ENCODE data around the gene NDUFC1.

Gene NDUFC1

DNA sequence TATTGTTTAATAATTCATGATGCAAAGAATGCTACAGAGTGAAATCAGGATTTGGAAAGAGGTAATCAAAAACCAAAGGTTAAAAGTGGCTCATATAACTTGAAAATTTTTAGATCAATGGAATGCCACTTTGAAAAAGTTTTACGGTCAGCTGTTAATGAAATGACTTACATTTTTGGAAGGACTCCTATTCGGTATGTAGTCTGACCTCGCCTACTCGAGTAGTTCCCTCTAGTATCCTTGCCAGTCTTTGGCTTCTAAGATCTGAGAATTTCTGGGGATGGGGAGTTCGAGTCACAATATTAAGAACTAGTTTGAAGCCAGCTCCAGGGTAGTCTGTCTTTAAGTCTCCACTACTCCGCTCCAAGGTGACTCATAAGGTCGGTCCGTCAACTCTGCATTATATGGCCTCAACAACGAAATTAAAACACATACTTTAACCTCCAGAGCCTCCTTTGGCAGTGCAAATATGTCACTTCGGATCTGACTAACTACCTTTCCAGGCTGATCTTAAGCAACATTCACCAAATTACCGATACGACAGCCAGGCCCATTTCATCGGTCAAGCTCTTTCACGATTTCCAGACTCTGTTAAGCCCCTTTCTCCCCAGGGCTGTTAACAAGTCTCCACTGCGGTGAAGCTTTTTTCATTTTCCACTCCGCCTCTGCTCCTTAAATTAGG, 1.7 kb downstream of the NDUFC1 start:
- Histone ChIP-seq H3K36me3 (ENCODE audit: control insufficient read depth in 1 of 2, insufficient read depth in 2 of 2, low read length in 2 of 2) (peaks cover 0 to 2% of the 10 kb centered on the region in 2 donors), H3K9me3 (ENCODE audit: control insufficient read depth in 1 of 2, low read length in 2 of 2) (no peaks in the 10 kb centered on the region), H3K4me1 (ENCODE audit: control insufficient read depth in 1 of 2, insufficient read depth in 2 of 2, low read length in 2 of 2) (peaks cover 24 to 27% of the 10 kb centered on the region in 2 donors), H3K27ac (ENCODE audit: low read depth, low read length) (peak overlapping the region; percentile 86), H3K27me3 (ENCODE audit: control insufficient read depth in 1 of 2, insufficient read depth in 2 of 2, low read length in 2 of 2) (no peaks in the 10 kb centered on the region), H3K9ac (ENCODE audit: low read depth in 1 of 2, low read length in 2 of 2) (peak overlapping the region; percentile 93 to 94), H3K4me3 (ENCODE audit: low read depth in 1 of 2, low read length in 2 of 2) (peak overlapping the region; percentile 93 to 99)

DNA sequence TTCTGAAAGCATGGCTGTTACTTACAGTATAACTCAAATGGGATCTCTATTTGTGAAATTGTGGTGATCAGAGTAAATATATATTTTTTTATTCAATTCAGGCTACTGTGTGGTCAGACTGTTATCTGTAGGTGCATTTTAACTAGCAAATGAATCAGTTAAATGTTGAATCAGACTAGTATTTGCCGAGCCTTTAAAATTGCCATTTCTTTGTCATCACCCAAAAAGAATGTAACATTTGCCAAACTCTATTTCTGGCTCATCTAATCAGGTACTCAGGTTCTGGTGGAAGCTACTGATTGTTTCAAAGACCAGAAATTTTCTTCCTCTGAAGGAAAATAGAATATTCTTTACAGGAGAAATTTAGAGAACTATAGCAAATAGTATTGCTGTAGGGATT, 2.7 kb downstream of the NDUFC1 start:
- peak overlapping the region in 1 of 2 donors; percentile 99 for H3K4me3 ChIP-seq (ENCODE audit: low read depth in 1 of 2, low read length in 2 of 2)

DNA sequence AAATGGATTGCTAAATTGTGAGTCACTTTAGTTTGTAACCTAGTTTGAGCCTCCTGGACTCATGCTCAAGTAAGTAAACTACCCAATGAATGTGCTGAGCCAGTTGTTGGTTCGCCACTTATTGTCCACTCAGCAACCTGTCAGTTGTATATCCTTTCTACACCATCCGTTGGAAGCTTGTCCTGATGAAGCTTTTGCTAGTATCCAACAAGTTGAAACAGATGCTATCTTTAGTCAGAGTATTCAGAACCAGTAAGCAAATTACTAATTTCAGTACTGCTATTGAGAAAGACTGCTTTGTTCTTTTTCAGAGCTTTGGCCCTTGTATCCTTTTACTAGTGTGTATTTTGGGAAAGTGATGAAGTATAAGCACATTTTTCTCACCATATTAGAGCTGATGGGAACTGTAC, 5.3 kb downstream of the NDUFC1 start:
- H3K9me3 ChIP-seq (ENCODE audit: control insufficient read depth in 1 of 2, low read length in 2 of 2): no peaks in the 10 kb centered on the region
- peaks cover 4 to 5% of the 10 kb centered on the region in 2 donors for H3K36me3 ChIP-seq (ENCODE audit: control insufficient read depth in 1 of 2, insufficient read depth in 2 of 2, low read length in 2 of 2)
- no peak overlapping the region for H3K9ac ChIP-seq (ENCODE audit: low read depth in 1 of 2, low read length in 2 of 2)
- H3K27me3 ChIP-seq (ENCODE audit: control insufficient read depth in 1 of 2, insufficient read depth in 2 of 2, low read length in 2 of 2): no peaks in the 10 kb centered on the region
- peaks cover 19 to 21% of the 10 kb centered on the region in 2 donors for H3K4me1 ChIP-seq (ENCODE audit: control insufficient read depth in 1 of 2, insufficient read depth in 2 of 2, low read length in 2 of 2)
- no peak overlapping the region for H3K27ac ChIP-seq (ENCODE audit: low read depth, low read length)
- H3K4me3 ChIP-seq (ENCODE audit: low read depth in 1 of 2, low read length in 2 of 2): no peak overlapping the region

More for the DNA sequence above, 2.7 kb downstream of the NDUFC1 start:
- Histone ChIP-seq H3K27ac (ENCODE audit: low read depth, low read length) (no peak overlapping the region), H3K4me1 (ENCODE audit: control insufficient read depth in 1 of 2, insufficient read depth in 2 of 2, low read length in 2 of 2) (peaks cover 27 to 29% of the 10 kb centered on the region in 2 donors), H3K36me3 (ENCODE audit: control insufficient read depth in 1 of 2, insufficient read depth in 2 of 2, low read length in 2 of 2) (no peaks in the 10 kb centered on the region), H3K9me3 (ENCODE audit: control insufficient read depth in 1 of 2, low read length in 2 of 2) (no peaks in the 10 kb centered on the region), H3K27me3 (ENCODE audit: control insufficient read depth in 1 of 2, insufficient read depth in 2 of 2, low read length in 2 of 2) (no peaks in the 10 kb centered on the region), H3K9ac (ENCODE audit: low read depth in 1 of 2, low read length in 2 of 2) (peak overlapping the region in 1 of 2 donors; percentile 94)

DNA sequence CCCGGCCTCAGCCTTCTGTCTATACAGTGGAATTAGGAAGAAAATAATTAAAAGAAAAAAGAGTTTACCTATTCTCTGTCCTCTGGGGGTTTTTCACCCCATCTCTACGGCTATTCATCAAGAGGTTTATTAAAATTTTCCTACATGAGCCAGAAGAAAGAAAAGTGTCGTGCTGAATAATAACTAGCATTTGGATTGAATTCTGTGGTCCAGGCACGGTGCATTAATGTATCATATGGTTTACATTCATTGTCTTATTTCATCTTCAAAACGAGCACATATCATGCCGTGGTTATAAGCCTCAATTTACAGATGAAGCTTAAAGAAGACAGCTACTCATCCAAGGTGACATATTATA, 6.4 kb downstream of the NDUFC1 start:
- Histone ChIP-seq H3K9me3 (ENCODE audit: control insufficient read depth in 1 of 2, low read length in 2 of 2) (no peaks in the 10 kb centered on the region), H3K4me1 (ENCODE audit: control insufficient read depth in 1 of 2, insufficient read depth in 2 of 2, low read length in 2 of 2) (peaks cover 19 to 21% of the 10 kb centered on the region in 2 donors)

DNA sequence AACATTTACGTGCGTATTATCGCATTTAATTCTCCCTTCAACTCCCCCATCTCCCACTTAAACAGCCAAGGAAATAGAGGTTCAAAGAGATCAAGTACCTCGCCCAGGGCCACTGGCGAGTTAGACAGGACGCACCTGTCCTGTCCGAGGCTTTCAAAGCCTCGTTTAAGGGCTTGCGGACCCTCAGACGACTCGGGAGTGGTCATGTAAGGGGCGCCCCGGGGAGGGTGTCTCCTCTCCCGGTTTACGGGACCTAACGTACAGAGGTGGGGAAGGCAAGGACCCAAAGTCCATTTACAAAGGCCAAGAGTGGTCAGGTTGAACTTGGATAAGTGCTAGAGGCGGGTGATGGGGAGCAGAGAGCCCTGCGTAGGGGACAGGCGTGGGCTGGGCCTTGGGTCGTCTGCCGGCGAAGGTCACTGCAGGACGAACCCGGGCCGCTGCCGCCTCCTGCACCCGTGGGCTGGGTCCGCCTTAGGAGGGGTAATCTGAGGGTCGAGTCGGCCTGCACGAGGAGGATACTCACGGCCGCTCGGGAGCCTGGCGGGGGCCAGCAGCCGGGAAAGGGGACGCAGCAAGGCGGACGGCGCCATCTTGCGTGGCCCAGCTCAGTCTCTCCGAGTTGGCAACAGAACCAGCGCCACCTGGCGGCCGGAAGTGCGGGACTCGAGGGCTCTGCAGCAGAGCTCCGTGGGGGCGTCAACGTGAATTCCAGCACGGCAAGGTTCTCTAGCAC, 6.9 kb downstream of the NDUFC1 start:
- H3K27ac ChIP-seq (ENCODE audit: low read depth, low read length): peak overlapping the region; percentile 80
- H3K4me1 ChIP-seq (ENCODE audit: control insufficient read depth in 1 of 2, insufficient read depth in 2 of 2, low read length in 2 of 2): peaks cover 15 to 20% of the 10 kb centered on the region in 2 donors
- peaks cover 4 to 8% of the 10 kb centered on the region in 2 donors for H3K36me3 ChIP-seq (ENCODE audit: control insufficient read depth in 1 of 2, insufficient read depth in 2 of 2, low read length in 2 of 2)
- no peaks in the 10 kb centered on the region for H3K27me3 ChIP-seq (ENCODE audit: control insufficient read depth in 1 of 2, insufficient read depth in 2 of 2, low read length in 2 of 2)
- H3K4me3 ChIP-seq (ENCODE audit: low read depth in 1 of 2, low read length in 2 of 2): peak overlapping the region; percentile 96 to 97
- H3K9ac ChIP-seq (ENCODE audit: low read depth in 1 of 2, low read length in 2 of 2): peak overlapping the region; percentile 98 to 100
- no peaks in the 10 kb centered on the region for H3K9me3 ChIP-seq (ENCODE audit: control insufficient read depth in 1 of 2, low read length in 2 of 2)

More for the DNA sequence above, 6.4 kb downstream of the NDUFC1 start:
- no peaks in the 10 kb centered on the region for H3K27me3 ChIP-seq (ENCODE audit: control insufficient read depth in 1 of 2, insufficient read depth in 2 of 2, low read length in 2 of 2)
- no peak overlapping the region for H3K27ac ChIP-seq (ENCODE audit: low read depth, low read length)
- H3K36me3 ChIP-seq (ENCODE audit: control insufficient read depth in 1 of 2, insufficient read depth in 2 of 2, low read length in 2 of 2): peaks cover 4 to 5% of the 10 kb centered on the region in 2 donors
- peak overlapping the region; percentile 96 to 97 for H3K4me3 ChIP-seq (ENCODE audit: low read depth in 1 of 2, low read length in 2 of 2)
- H3K9ac ChIP-seq (ENCODE audit: low read depth in 1 of 2, low read length in 2 of 2): peak overlapping the region; percentile 98 to 100

DNA sequence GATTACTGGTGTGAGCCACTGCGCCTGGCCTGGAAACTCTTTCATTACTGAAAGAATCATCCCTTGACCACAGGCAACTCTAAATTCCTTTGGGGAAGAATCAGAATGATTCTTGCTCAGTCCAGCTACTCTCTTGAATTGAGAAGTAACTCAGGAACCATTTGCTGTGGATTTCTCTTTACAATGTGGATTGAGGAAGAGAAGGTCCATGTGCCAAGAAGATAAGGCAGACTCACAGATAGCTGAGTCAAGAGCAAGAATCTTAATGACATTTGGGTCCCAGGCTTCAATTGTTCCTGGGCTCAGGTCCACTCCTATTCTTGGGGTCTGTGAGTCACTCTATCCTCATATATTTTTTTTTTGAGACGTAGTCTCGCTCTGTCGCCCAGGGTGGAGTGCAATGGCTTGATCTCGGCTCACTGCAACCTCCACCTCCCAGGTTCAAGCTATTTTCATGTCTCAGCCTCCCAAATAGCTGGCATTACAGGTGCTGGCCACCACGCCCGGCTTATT, 16.0 kb downstream of the NDUFC1 start:
- Histone ChIP-seq H3K9ac (ENCODE audit: low read depth in 1 of 2, low read length in 2 of 2) (no peak overlapping the region), H3K4me1 (ENCODE audit: control insufficient read depth in 1 of 2, insufficient read depth in 2 of 2, low read length in 2 of 2) (no peaks in the 10 kb centered on the region), H3K9me3 (ENCODE audit: control insufficient read depth in 1 of 2, low read length in 2 of 2) (peaks cover 0 to 3% of the 10 kb centered on the region in 2 donors), H3K36me3 (ENCODE audit: control insufficient read depth in 1 of 2, insufficient read depth in 2 of 2, low read length in 2 of 2) (peaks cover 2 to 21% of the 10 kb centered on the region in 2 donors), H3K4me3 (ENCODE audit: low read depth in 1 of 2, low read length in 2 of 2) (no peak overlapping the region), H3K27ac (ENCODE audit: low read depth, low read length) (no peak overlapping the region), H3K27me3 (ENCODE audit: control insufficient read depth in 1 of 2, insufficient read depth in 2 of 2, low read length in 2 of 2) (peaks cover 0 to under 1% of the 10 kb centered on the region in 2 donors)

DNA sequence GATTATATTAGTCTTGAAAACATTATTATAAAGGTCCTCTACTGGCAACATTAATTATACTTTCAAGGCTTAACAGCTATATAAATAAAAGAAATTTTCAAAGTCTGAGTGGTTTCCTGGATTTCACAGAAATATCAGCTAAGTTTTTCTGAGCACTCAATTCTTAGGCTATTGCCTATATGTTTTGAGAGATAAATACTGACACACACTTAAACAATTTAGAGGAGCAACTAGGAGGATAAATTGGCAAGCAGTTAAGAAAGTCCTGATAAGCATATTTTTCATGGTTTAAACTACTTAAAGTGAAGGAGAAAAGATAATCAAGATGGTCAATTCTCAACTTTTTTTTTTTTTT, 19.6 kb downstream of the NDUFC1 start:
- peaks cover 0 to 3% of the 10 kb centered on the region in 2 donors for H3K9me3 ChIP-seq (ENCODE audit: control insufficient read depth in 1 of 2, low read length in 2 of 2)
- peaks cover 23 to 29% of the 10 kb centered on the region in 2 donors for H3K27me3 ChIP-seq (ENCODE audit: control insufficient read depth in 1 of 2, insufficient read depth in 2 of 2, low read length in 2 of 2)
- no peak overlapping the region for H3K4me3 ChIP-seq (ENCODE audit: low read depth in 1 of 2, low read length in 2 of 2)
- no peak overlapping the region for H3K27ac ChIP-seq (ENCODE audit: low read depth, low read length)
- no peak overlapping the region for H3K9ac ChIP-seq (ENCODE audit: low read depth in 1 of 2, low read length in 2 of 2)
- peaks cover 0 to 13% of the 10 kb centered on the region in 2 donors for H3K4me1 ChIP-seq (ENCODE audit: control insufficient read depth in 1 of 2, insufficient read depth in 2 of 2, low read length in 2 of 2)
- no peaks in the 10 kb centered on the region for H3K36me3 ChIP-seq (ENCODE audit: control insufficient read depth in 1 of 2, insufficient read depth in 2 of 2, low read length in 2 of 2)

DNA sequence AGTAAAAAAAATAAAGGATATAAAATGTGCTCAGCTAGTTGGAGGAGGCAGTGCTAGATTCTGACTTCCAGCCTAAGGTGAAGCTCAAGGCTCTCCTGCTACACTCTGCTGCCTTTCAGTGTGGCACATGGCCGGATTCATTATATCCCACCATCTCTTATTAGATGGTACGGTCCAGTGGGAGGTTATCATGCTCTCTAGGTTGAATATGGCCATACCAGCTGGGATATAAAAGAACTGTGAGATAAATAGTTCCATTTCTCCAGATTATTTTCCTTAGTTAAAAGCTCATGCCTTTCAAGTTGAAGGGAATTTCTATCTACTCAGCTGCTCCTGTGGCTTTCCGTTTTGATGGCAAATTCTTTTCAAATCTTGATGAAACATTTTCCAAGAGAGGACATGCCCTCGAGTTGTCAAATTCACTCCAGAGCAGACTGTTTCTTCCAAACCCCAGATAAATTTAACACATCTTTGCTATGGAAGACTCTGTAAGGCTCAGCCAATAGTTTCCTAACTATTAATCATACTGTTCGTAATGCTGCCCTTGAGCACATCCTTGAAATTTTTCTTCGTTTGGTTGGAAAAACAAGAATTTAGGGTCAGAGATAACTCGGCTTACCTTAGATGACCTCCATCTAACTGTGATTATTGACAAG, 20.1 kb downstream of the NDUFC1 start:
- Histone ChIP-seq H3K27me3 (ENCODE audit: control insufficient read depth in 1 of 2, insufficient read depth in 2 of 2, low read length in 2 of 2) (peaks cover 23 to 29% of the 10 kb centered on the region in 2 donors), H3K27ac (ENCODE audit: low read depth, low read length) (no peak overlapping the region)

DNA sequence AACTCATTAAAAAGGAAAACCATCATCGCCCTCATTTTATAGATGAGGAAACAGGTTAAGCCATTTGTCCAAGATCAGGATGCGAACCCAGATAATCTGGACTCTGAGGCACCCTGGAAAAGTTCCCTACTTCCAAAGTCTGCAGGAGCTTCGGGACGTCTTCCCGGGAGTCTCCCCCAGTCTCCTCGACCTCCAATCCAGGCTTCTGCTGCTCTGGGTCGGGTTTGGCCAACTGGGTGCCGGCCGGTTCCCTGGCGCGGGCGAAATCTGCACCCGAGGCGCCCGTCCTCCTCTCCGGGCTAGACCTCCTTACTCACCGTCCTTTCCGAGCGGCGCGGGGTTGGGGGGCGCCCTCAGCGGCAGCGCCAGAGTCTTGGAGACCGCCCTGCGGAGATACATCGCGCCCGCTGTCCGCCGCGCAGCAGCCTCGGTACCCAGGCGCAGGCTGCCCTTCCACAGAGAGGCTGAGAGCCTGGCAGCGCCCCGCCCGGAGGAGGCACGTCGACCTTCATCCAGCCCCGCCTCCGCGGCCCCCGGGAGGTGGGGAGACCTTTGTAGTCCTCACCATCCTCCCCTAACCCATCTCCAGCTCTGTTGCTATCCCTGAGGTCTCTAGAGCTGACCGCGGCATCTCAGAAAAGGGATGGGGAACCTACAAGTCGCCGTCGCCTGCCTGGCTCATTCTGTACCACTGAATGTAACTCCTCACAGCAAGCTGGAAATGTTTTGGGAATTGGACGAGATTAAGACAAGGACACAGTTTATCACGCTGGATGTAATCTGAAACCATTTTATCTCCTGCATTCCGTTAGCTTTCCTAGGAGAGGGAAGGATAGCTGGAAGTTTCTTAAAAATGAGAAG, 22.3 kb downstream of the NDUFC1 start, which contains the start of gene MGARP:
Gene MGARP, minus strand, starts transcription at position 466 of the 861 bp plus-strand sequence. Its CDS starts 67 bp downstream, at position 399.
- H3K9ac ChIP-seq (ENCODE audit: low read depth in 1 of 2, low read length in 2 of 2): no peak within 1 kb of the TSS
- H3K9me3 ChIP-seq (ENCODE audit: control insufficient read depth in 1 of 2, low read length in 2 of 2): peaks cover 0 to 3% of the 10 kb centered on the region in 2 donors
- peaks cover 23 to 29% of the 10 kb centered on the region in 2 donors for H3K27me3 ChIP-seq (ENCODE audit: control insufficient read depth in 1 of 2, insufficient read depth in 2 of 2, low read length in 2 of 2)
- H3K36me3 ChIP-seq (ENCODE audit: control insufficient read depth in 1 of 2, insufficient read depth in 2 of 2, low read length in 2 of 2): no peaks in the 10 kb centered on the region
- H3K27ac ChIP-seq (ENCODE audit: low read depth, low read length): no peak within 1 kb of the TSS
- peaks cover 0 to 13% of the 10 kb centered on the region in 2 donors for H3K4me1 ChIP-seq (ENCODE audit: control insufficient read depth in 1 of 2, insufficient read depth in 2 of 2, low read length in 2 of 2)
- peak within 1 kb of the TSS; percentile 57 to 58 for H3K4me3 ChIP-seq (ENCODE audit: low read depth in 1 of 2, low read length in 2 of 2)

More for the DNA sequence above, 20.1 kb downstream of the NDUFC1 start:
- no peak overlapping the region for H3K9ac ChIP-seq (ENCODE audit: low read depth in 1 of 2, low read length in 2 of 2)
- no peaks in the 10 kb centered on the region for H3K36me3 ChIP-seq (ENCODE audit: control insufficient read depth in 1 of 2, insufficient read depth in 2 of 2, low read length in 2 of 2)
- H3K4me1 ChIP-seq (ENCODE audit: control insufficient read depth in 1 of 2, insufficient read depth in 2 of 2, low read length in 2 of 2): peaks cover 0 to 13% of the 10 kb centered on the region in 2 donors
- H3K9me3 ChIP-seq (ENCODE audit: control insufficient read depth in 1 of 2, low read length in 2 of 2): peaks cover 0 to 3% of the 10 kb centered on the region in 2 donors
- no peak overlapping the region for H3K4me3 ChIP-seq (ENCODE audit: low read depth in 1 of 2, low read length in 2 of 2)
